K562 (cell line): ENCODE measurements around the gene POC1B. TPM values are rescaled to one million over a fixed set of nuclear protein-coding genes. Genes with fewer than 3 reads are reported as not detected.
A peak's percentile ranks its signal among the peaks of the same experiment; 100 is the strongest.

Experiments
- ARNT ChIP-seq, 2 experiments: fragments of 450-650 bp; IDR thresholded peaks; 2 replicates each; pipeline ENCODE4 v1.6.1; 2016; ENCODE audit warnings: mild to moderate bottlenecking in 1 of 2
- CREB1 ChIP-seq, 2 experiments: sonication (generic) in 1 of 2; formaldehyde crosslinking in 1 of 2; IDR thresholded peaks; 2 replicates each; pipeline versions ENCODE4 v1.6.1 to v1.8.0; 2012 to 2022; ENCODE audit warnings: inconsistent platforms in 1 of 2, mild to moderate bottlenecking in 1 of 2, missing genetic modification reagents in 1 of 2, moderate library complexity in 1 of 2
- FOXP1 ChIP-seq: sonication (generic); formaldehyde crosslinking; IDR thresholded peaks from 2 replicates; pipeline ENCODE4 v1.8.0; 2022; ENCODE audit warnings: mild to moderate bottlenecking, missing genetic modification reagents
- MXI1 ChIP-seq: IDR thresholded peaks from 2 replicates; pipeline ENCODE4 v1.6.1; 2011; ENCODE audit warnings: low read depth, mild to moderate bottlenecking, improper control_type of control experiment, low read length
- TEAD1 ChIP-seq, 2 experiments: fragments of 450-650 bp in 1 of 2; sonication (generic) in 1 of 2; formaldehyde crosslinking; IDR thresholded peaks; 2 replicates each; pipeline versions ENCODE4 v1.4.0 to v1.8.0; 2020 to 2022; ENCODE audit warnings: mild to moderate bottlenecking in 2 of 2, missing genetic modification reagents in 1 of 2
- UBTF ChIP-seq, 2 experiments: IDR thresholded peaks; 2 replicates each; pipeline ENCODE4 v1.6.1; 2012; ENCODE audit warnings: improper control_type of control experiment in 2 of 2, low read depth in 2 of 2, low read length in 2 of 2, borderline replicate concordance in 1 of 2
- XRCC3 ChIP-seq: fragments of 450-650 bp; IDR thresholded peaks from 2 replicates; pipeline ENCODE4 v1.6.1; 2017; ENCODE audit warnings: mild to moderate bottlenecking, moderate library complexity
- ZBTB9 ChIP-seq: fragments of 450-650 bp; formaldehyde crosslinking; IDR thresholded peaks from 2 replicates; pipeline ENCODE4 v1.4.0; 2020; ENCODE audit warnings: mild to moderate bottlenecking, moderate library complexity
- ZNF197 ChIP-seq: fragments of 200-800 bp; sonication (Bioruptor generic); IDR thresholded peaks from 2 replicates; pipeline ENCODE4 v1.6.1; 2016; ENCODE audit warnings: low read depth, missing genetic modification characterization, missing compliant biosample characterization
- ZNF407 ChIP-seq: fragments of 450-650 bp; IDR thresholded peaks from 2 replicates; pipeline ENCODE4 v1.6.1; 2016; ENCODE audit warnings: low read depth
- polyA plus RNA-seq, 8 experiments: library from polyadenylated mRNA; depleted of rRNA in 4 of 8; stranded (reverse) in 5 of 8; unstranded in 3 of 8; fragments of >200 nt; fragmentation: Nextera tagmentation in 2 of 8; fragmentation: Illumina TruSeq in 1 of 8; extraction: Ambion mirVana in 2 of 8; extraction: Trizol in 1 of 8; gene quantifications; 2 replicates each; pipeline versions ENCODE4 v1.2.1 to v1.2.3, GENCODE V29; 2011 to 2014; ENCODE audit warnings: inconsistent platforms in 1 of 8, missing spikeins in 1 of 8
- total RNA-seq, 7 experiments: library from RNA; depleted of rRNA in 6 of 7; stranded (reverse); fragments of >200 nt in 6 of 7; fragmentation: Illumina TruSeq in 2 of 7; extraction: Trizol in 2 of 7; gene quantifications; 2 replicates each; pipeline versions ENCODE4 v1.2.1 to v1.2.3, GENCODE V29; 2011 to 2021; ENCODE audit warnings: low replicate concordance in 1 of 7
- TF ChIP-seq, protein P1 (sequence below): fragments of 450-650 bp; IDR thresholded peaks from 2 replicates; pipeline ENCODE4 v1.6.1; 2014; ENCODE audit warnings: low read depth, mild to moderate bottlenecking, moderate library complexity, borderline replicate concordance

POC1B gene
- total and polyA plus RNA-seq, 9 of the 15 experiments (the other 6 are each of a cell fraction or from before 2014, with no cell fraction given): 4.5 to 16.1 (median 10.4) TPM

DNA sequence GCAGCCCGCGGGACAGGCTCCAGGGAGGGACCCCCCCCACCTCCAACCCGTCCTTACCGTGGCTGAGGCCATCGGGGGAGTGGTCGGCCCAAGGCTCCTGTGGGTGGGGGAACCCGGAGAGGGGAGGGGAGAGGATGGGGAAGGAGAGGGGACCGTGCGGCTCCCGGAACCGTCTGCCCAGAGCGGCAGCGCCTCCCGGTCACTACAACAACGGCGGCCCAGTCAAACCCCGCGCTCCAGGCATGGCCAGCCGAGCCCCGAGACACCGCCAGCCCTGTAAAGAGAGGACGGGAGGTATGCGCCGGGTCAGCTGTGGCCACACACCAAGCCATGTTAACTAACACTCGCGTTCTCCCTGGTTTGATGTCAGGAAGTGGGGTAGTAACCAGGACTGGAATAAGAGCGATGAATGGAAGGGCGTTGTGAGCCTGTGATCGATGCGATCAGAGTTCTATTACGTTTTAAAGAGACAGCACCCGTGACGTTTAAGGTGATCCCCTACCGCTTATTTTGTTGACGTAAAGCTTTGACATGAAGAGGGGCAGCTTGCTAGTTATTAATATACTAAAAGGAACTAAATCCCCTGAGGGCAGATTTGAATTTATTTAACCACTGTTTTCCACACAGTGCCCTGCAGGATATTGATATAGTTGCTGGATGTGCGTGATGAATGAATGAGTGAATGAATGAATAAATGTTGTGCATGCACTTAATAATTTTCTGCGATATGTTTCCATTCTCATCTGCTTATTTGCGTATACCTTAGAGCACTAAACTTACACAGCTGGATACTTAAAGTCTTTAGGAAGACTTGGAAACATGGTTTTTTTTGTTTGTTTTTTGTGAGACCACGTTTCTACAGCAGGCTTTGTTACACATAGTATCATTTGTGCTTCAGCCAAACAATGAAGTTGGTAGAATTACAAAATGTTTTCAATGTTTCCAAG, at the start of gene POC1B (continued):
- TF ChIP-seq ZNF407 (0 out of 2 replicates have a peak, but pooled peaks have one; percentile 29), ZBTB9 (CRISPR knock-in tag) (peak; percentile 90), MXI1 (no peak), ARNT (IDR thresholded peaks at IDR 0.05) (peak; percentile 69 to 87; a peak in 3 of 4 replicates), ZNF197 (CRISPR knock-in tag) (0 out of 2 replicates have a peak, but pooled peaks have one; percentile 65), UBTF (IDR thresholded peaks at IDR 0.05; ENCODE audit: borderline replicate concordance in 1 of 2, low read depth in 2 of 2, low read length in 2 of 2) (peak in 1 of 2 experiments; percentile 44; a peak in 1 of 4 replicates), XRCC3 (no peak), TEAD1 (CRISPR knock-in tag; IDR thresholded peaks at IDR 0.05) (peak in 1 of 2 experiments; percentile 38; a peak in 1 of 4 replicates), CREB1 (IDR thresholded peaks at IDR 0.05) (peak; percentile 90), CREB1 (CRISPR knock-in tag; IDR thresholded peaks at IDR 0.05) (peak; percentile 85), FOXP1 (CRISPR knock-in tag) (peak; percentile 39; the same call in 1 of the 2 replicates)
- TF ChIP-seq, protein P1, sequence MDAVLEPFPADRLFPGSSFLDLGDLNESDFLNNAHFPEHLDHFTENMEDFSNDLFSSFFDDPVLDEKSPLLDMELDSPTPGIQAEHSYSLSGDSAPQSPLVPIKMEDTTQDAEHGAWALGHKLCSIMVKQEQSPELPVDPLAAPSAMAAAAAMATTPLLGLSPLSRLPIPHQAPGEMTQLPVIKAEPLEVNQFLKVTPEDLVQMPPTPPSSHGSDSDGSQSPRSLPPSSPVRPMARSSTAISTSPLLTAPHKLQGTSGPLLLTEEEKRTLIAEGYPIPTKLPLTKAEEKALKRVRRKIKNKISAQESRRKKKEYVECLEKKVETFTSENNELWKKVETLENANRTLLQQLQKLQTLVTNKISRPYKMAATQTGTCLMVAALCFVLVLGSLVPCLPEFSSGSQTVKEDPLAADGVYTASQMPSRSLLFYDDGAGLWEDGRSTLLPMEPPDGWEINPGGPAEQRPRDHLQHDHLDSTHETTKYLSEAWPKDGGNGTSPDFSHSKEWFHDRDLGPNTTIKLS: peak; percentile 51; the same call in 1 of the 2 replicates
